Caco-2 (cell line): Measurements from ENCODE around the gene DHX38. TPM values are rescaled to one million over a fixed set of nuclear protein-coding genes. Genes with fewer than 3 reads are reported as not detected.

Experiments
- BruUV-seq: library from RNA; stranded (reverse); fragments of 400-500 nt; replicated peaks from 2 replicates; lab custom pipeline; 2021; lab: Mats Ljungman, UMichigan
- CTCF ChIA-PET: fragments of 300-600 bp; sonication (Branson Sonifier 250); formaldehyde crosslinking; loops from one replicate; lab custom pipeline; 2022; ENCODE audit warnings: antibody characterized with exemption; lab: Charles Lee
- POLR2A ChIA-PET: fragments of 300-600 bp; sonication (Branson Sonifier 250); formaldehyde crosslinking; loops from one replicate; lab custom pipeline; 2022; ENCODE audit warnings: antibody characterized with exemption; lab: Charles Lee
- DNase-seq, 2 experiments: peaks; one replicate each; pipeline versions ENCODE4 v3.0.0 to v3.0.0-alpha.2; 2020 to 2022
- H3K27me3 ChIP-seq: replicated peaks from 2 replicates; pipeline ENCODE4 v1.6.0; 2011; ENCODE audit warnings: low read length; ENCODE audit not compliant: control insufficient read depth, insufficient read depth
- H3K36me3 ChIP-seq: 2 replicates; pipeline ENCODE4 v1.5.1; 2011; ENCODE audit warnings: low read length; ENCODE audit not compliant: control insufficient read depth, insufficient read depth
- H3K4me1 ChIP-seq: fragments of 250-450 bp; sonication (Bioruptor Pico); 2 replicates; pipeline ENCODE4 v1.5.1; 2020; ENCODE audit warnings: mild to moderate bottlenecking
- H3K4me3 ChIP-seq: 2 replicates; pipeline ENCODE4 v1.5.1; 2011; ENCODE audit warnings: low read depth, mild to moderate bottlenecking, control low read depth, low read length
- H3K9me3 ChIP-seq: fragments of 250-450 bp; sonication (Bioruptor Pico); 2 replicates; pipeline ENCODE4 v1.5.1; 2020; ENCODE audit warnings: mild to moderate bottlenecking, moderate library complexity
- H3K27ac Mint-ChIP-seq: one replicate; pipeline ENCODE4 v1.8.0; 2022; ENCODE audit warnings: mixed read lengths; ENCODE audit not compliant: unreplicated experiment
- H3K27me3 Mint-ChIP-seq: one replicate; pipeline ENCODE4 v1.8.0; 2022; ENCODE audit warnings: mixed read lengths; ENCODE audit not compliant: insufficient read depth, unreplicated experiment
- H3K36me3 Mint-ChIP-seq: one replicate; pipeline ENCODE4 v1.8.0; 2022; ENCODE audit warnings: mild to moderate bottlenecking, mixed read lengths; ENCODE audit not compliant: insufficient read depth, unreplicated experiment
- H3K4me1 Mint-ChIP-seq: one replicate; pipeline ENCODE4 v1.8.0; 2022; ENCODE audit warnings: low read depth, mixed read lengths; ENCODE audit not compliant: unreplicated experiment
- H3K4me3 Mint-ChIP-seq: one replicate; pipeline ENCODE4 v1.8.0; 2022; ENCODE audit warnings: mild to moderate bottlenecking, moderate library complexity, mixed read lengths; ENCODE audit not compliant: unreplicated experiment
- H3K9me3 Mint-ChIP-seq: one replicate; pipeline ENCODE4 v1.8.0; 2022; ENCODE audit warnings: mixed read lengths; ENCODE audit not compliant: unreplicated experiment
- intact Hi-C: fragments of 100-400 bp; cut with micrococcal nuclease; formaldehyde crosslinking; loops from one replicate; pipeline ENCODE4 v1.10.0; 2022; ENCODE audit not compliant: unreplicated experiment
- total RNA-seq: library from RNA; stranded (reverse); gene quantifications from 2 replicates; pipeline ENCODE4 v1.2.3, GENCODE V29; 2022
- TF ChIP-seq, protein P1 (sequence below), 2 experiments: fragments of 200-600 bp in 1 of 2; IDR thresholded peaks; 1 replicate in 1 of 2; 2 replicates in 1 of 2; pipeline versions ENCODE4 v1.5.1 to v1.8.0; 2011 to 2022; ENCODE audit warnings: antibody characterized with exemption in 1 of 2, control low read depth in 1 of 2, inconsistent platforms in 1 of 2, low read depth in 1 of 2, low read length in 1 of 2, mild to moderate bottlenecking in 1 of 2, moderate library complexity in 1 of 2; ENCODE audit not compliant: insufficient read depth in 1 of 2, severe bottlenecking in 1 of 2, unreplicated experiment in 1 of 2

DHX38 gene
- total RNA-seq, 1 experiment from 2014 or later: 89.1 TPM

- Mint-ChIP-seq H3K9me3 (no peaks in the 10 kb centered on the region), H3K27ac (no peak overlapping the region), H3K36me3 (peaks cover 66% of the 10 kb centered on the region), H3K4me3 (no peak overlapping the region), H3K4me1 (no peaks in the 10 kb centered on the region), H3K27me3 (no peaks in the 10 kb centered on the region)
- no peaks in the 10 kb centered on the region for H3K4me1 ChIP-seq
- no peaks in the 10 kb centered on the region for H3K27me3 ChIP-seq
- no peaks in the 10 kb centered on the region for H3K9me3 ChIP-seq
- intact Hi-C loops: no loop called here
- TF ChIP-seq, protein P1, sequence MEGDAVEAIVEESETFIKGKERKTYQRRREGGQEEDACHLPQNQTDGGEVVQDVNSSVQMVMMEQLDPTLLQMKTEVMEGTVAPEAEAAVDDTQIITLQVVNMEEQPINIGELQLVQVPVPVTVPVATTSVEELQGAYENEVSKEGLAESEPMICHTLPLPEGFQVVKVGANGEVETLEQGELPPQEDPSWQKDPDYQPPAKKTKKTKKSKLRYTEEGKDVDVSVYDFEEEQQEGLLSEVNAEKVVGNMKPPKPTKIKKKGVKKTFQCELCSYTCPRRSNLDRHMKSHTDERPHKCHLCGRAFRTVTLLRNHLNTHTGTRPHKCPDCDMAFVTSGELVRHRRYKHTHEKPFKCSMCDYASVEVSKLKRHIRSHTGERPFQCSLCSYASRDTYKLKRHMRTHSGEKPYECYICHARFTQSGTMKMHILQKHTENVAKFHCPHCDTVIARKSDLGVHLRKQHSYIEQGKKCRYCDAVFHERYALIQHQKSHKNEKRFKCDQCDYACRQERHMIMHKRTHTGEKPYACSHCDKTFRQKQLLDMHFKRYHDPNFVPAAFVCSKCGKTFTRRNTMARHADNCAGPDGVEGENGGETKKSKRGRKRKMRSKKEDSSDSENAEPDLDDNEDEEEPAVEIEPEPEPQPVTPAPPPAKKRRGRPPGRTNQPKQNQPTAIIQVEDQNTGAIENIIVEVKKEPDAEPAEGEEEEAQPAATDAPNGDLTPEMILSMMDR (IDR thresholded peaks at IDR 0.05; ENCODE audit: insufficient read depth in 1 of 2, low read depth in 1 of 2, low read length in 1 of 2, severe bottlenecking in 1 of 2, unreplicated experiment in 1 of 2): no peak
- ChIA-PET POLR2A (no interaction called here), CTCF (no interaction called here)
- no peak overlapping the region for H3K4me3 ChIP-seq
- no TSS peak for BruUV-seq
- no peak for DNase-seq
- H3K36me3 ChIP-seq: peaks cover 8% of the 10 kb centered on the region
Observed at GRCh38 chr16:72109966-72110530, 16.4 kb downstream of the DHX38 start.

DNA sequence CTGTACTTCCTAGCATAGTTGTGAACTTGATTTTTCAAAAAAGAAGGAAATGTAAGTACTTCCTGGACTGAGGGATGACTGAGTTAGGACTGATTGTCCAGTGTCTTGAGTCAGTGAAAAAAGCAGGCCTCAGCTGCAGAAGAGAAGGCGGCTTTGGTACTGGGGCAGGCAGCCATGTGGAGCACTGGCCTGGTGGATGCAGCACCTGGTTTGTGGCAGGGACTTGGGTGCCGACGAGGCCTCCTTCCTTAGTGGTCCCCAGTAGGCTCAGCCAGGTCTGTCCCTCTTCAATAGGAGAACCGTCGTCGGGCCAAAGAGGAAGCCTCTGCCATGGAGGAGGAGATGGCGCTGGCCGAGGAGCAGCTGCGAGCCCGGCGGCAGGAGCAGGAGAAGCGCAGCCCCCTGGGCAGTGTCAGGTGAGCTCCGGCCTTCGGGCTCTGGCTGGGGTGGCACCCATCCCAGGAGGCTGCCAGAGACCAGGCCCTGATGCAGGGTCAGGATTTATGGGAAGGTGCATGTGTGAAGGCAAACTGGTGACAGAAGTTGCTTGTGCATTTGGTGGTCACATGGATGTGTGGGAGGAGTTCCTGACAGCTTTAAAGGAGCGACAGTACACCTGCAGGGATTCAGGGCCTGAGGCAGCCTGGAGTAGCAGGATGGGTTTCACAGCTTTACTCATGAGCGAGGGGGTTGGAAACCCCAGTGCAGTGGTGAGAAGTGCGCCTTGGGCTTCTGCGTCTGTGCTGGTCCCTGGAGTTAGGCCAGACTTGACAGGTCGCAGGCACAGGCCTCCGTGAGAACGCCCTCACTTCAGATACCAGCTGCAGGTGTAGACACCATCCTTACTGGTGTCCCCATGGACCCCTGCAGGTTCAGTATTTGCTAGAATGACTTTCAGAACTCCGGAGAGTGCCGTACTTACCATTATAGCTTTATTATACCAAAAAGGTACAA lies 17.3 kb downstream of the DHX38 start:
- Mint-ChIP-seq H3K27me3 (no peaks in the 10 kb centered on the region), H3K27ac (no peak overlapping the region), H3K4me3 (no peak overlapping the region), H3K9me3 (no peaks in the 10 kb centered on the region), H3K4me1 (no peaks in the 10 kb centered on the region), H3K36me3 (peaks cover 59% of the 10 kb centered on the region)
- intact Hi-C loops: no loop called here
- BruUV-seq: no TSS peak
- TF ChIP-seq, protein P1 (IDR thresholded peaks at IDR 0.05; ENCODE audit: insufficient read depth in 1 of 2, low read depth in 1 of 2, low read length in 1 of 2, severe bottlenecking in 1 of 2, unreplicated experiment in 1 of 2): no peak
- H3K36me3 ChIP-seq: peaks cover 5% of the 10 kb centered on the region
- no peak overlapping the region for H3K4me3 ChIP-seq
- ChIA-PET CTCF (interaction anchor here (0.6 to 0.7 kb wide), 2 partner anchors 45 to 127 kb away, joined by 3 read pairs; no protein-coding TSS in a partner anchor), POLR2A (interaction anchor here (1.4 kb wide), 1 partner anchor 17 kb away, joined by 5 read pairs; the partner anchor contains the start of genes DHX38 and TXNL4B)
- no peaks in the 10 kb centered on the region for H3K9me3 ChIP-seq
- no peaks in the 10 kb centered on the region for H3K4me1 ChIP-seq
- no peaks in the 10 kb centered on the region for H3K27me3 ChIP-seq
- no peak for DNase-seq

- no peak overlapping the region for H3K4me3 ChIP-seq
- H3K36me3 ChIP-seq: peaks cover 3% of the 10 kb centered on the region
- no peaks in the 10 kb centered on the region for H3K9me3 ChIP-seq
- peaks cover 53% of the 10 kb centered on the region for H3K36me3 Mint-ChIP-seq
- TF ChIP-seq, protein P1 (IDR thresholded peaks at IDR 0.05; ENCODE audit: insufficient read depth in 1 of 2, low read depth in 1 of 2, low read length in 1 of 2, severe bottlenecking in 1 of 2, unreplicated experiment in 1 of 2): no peak
- no peaks in the 10 kb centered on the region for H3K27me3 Mint-ChIP-seq
- ChIA-PET POLR2A (interaction anchor here (0.7 to 1.4 kb wide), 2 partner anchors 18 to 77 kb away, joined by 3 to 5 read pairs; partner anchors contain the start of genes DHX38 and TXNL4B), CTCF (interaction anchor here (0.7 kb wide), 1 partner anchor 46 kb away, joined by 3 read pairs; no protein-coding TSS in a partner anchor)
- H3K27ac Mint-ChIP-seq: no peak overlapping the region
- no peaks in the 10 kb centered on the region for H3K4me1 Mint-ChIP-seq
- no peak overlapping the region for H3K4me3 Mint-ChIP-seq
- H3K27me3 ChIP-seq: no peaks in the 10 kb centered on the region
- H3K9me3 Mint-ChIP-seq: no peaks in the 10 kb centered on the region
- intact Hi-C loops: no loop called here
- BruUV-seq: no TSS peak
- H3K4me1 ChIP-seq: no peaks in the 10 kb centered on the region
- DNase-seq: no peak
Observed at GRCh38 chr16:72111657-72112451, 18.2 kb downstream of the DHX38 start.
